ENCODE data around the gene KLF5.

DNA sequence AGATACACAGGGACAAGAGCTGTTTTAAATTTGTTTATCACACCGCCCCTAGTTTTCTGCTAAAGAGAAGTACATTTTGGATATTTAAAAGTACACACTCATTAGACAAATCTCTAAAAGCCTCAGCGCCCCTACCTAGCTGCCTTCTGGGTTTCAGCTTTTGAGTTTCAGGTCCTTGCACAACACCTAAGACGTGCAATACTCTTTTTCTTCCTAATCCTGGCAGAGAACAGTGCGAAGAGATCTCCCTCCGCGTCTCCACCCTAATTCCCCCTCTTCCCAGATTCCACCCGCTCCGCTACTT, 421 bp upstream of the KLF5 start:
- TF ChIP-seq, protein P1, sequence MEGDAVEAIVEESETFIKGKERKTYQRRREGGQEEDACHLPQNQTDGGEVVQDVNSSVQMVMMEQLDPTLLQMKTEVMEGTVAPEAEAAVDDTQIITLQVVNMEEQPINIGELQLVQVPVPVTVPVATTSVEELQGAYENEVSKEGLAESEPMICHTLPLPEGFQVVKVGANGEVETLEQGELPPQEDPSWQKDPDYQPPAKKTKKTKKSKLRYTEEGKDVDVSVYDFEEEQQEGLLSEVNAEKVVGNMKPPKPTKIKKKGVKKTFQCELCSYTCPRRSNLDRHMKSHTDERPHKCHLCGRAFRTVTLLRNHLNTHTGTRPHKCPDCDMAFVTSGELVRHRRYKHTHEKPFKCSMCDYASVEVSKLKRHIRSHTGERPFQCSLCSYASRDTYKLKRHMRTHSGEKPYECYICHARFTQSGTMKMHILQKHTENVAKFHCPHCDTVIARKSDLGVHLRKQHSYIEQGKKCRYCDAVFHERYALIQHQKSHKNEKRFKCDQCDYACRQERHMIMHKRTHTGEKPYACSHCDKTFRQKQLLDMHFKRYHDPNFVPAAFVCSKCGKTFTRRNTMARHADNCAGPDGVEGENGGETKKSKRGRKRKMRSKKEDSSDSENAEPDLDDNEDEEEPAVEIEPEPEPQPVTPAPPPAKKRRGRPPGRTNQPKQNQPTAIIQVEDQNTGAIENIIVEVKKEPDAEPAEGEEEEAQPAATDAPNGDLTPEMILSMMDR (IDR thresholded peaks at IDR 0.05 in 8 of 11, conservative IDR thresholded peaks at IDR 0.05 in 3 of 11): no peak
- no peak for TF ChIP-seq POLR2AphosphoS5 (IDR thresholded peaks at IDR 0.05)
- TF ChIP-seq POLR2A (IDR thresholded peaks at IDR 0.05): no peak

Data from spleen (tissue), 7 donors.